ENCODE measurements around the gene IGHMBP2.

- TF ChIP-seq CTCF (conservative IDR thresholded peaks at IDR 0.05; ENCODE audit: low read depth, low read length): no peak
- TF ChIP-seq EZH2 (IDR thresholded peaks at IDR 0.05; ENCODE audit: borderline replicate concordance, low read depth, low read length, poor library complexity, severe bottlenecking): no peak
Measured at GRCh38 chr11:68927280-68928135, 23.8 kb downstream of the IGHMBP2 start.
